Endothelial cell of umbilical vein (primary cell): ENCODE results near the gene PFKL. TPM values are rescaled to one million over a fixed set of nuclear protein-coding genes. Genes with fewer than 3 reads are reported as not detected.

ENCODE experiments used
- BruUV-seq: library from RNA; stranded (reverse); fragments of 400-500 nt; replicated peaks from 2 replicates; lab custom pipeline; 2021; lab: Mats Ljungman, UMichigan
- CTCF ChIA-PET: fragments of 300-600, 350-600 bp; sonication (Branson Sonifier 250); formaldehyde crosslinking; loops from one replicate; lab custom pipeline; 2021; ENCODE audit warnings: antibody characterized with exemption, inconsistent platforms; lab: Charles Lee
- POLR2A ChIA-PET: fragments of 300-600, 350-600 bp; sonication (Branson Sonifier 250); formaldehyde crosslinking; loops from one replicate; lab custom pipeline; 2021; ENCODE audit warnings: antibody characterized with exemption, inconsistent platforms; lab: Charles Lee
- DNase-seq: peaks from one replicate; pipeline ENCODE4 v3.0.0-alpha.2; 2011; ENCODE audit warnings: low read depth, low spot score
- FAIRE-seq: peaks from 2 replicates; lab custom pipeline; 2011; peaks lifted over from hg19 to GRCh38; lab: Jason Lieb, UNC
- H2AFZ ChIP-seq: 2 replicates; pipeline ENCODE4 v1.6.0; 2012; ENCODE audit warnings: low read depth, low read length, control low read depth, inconsistent platforms
- H3K27ac ChIP-seq: 2 replicates; pipeline ENCODE4 v1.5.1; 2011; ENCODE audit warnings: low read depth, mild to moderate bottlenecking, control low read depth, low read length, moderate library complexity; ENCODE audit not compliant: insufficient read depth
- H3K27me3 ChIP-seq, 2 experiments: 2 replicates each; pipeline versions ENCODE4 v1.6.0 to v1.6.1; 2011; ENCODE audit warnings: low read length in 2 of 2, mixed read lengths in 1 of 2; ENCODE audit not compliant: control insufficient read depth in 2 of 2, insufficient read depth in 2 of 2
- H3K36me3 ChIP-seq, 2 experiments: 2 replicates in 1 of 2; 3 replicates in 1 of 2; pipeline ENCODE4 v1.5.1; 2011; ENCODE audit warnings: low read length in 2 of 2, mild to moderate bottlenecking in 1 of 2, moderate library complexity in 1 of 2; ENCODE audit not compliant: control insufficient read depth in 2 of 2, insufficient read depth in 2 of 2; ENCODE audit errors: extremely low read depth in 1 of 2
- H3K4me1 ChIP-seq: 3 replicates; pipeline ENCODE4 v1.5.1; 2011; ENCODE audit warnings: mild to moderate bottlenecking, low read length; ENCODE audit not compliant: control insufficient read depth, insufficient read depth; ENCODE audit errors: extremely low read depth
- H3K4me2 ChIP-seq: 2 replicates; pipeline ENCODE4 v1.6.1; 2011; ENCODE audit warnings: low read length, control low read depth, mixed read lengths; ENCODE audit not compliant: insufficient read depth
- H3K4me3 ChIP-seq, 3 experiments: fragments of 200-600 bp in 1 of 3; sonication (generic), shearing (Covaris generic) in 1 of 3; replicated peaks in 1 of 3; 2 replicates each; pipeline ENCODE4 v1.5.1; 2011 to 2016; ENCODE audit warnings: control low read depth in 3 of 3, low read length in 3 of 3, mild to moderate bottlenecking in 2 of 3, inconsistent platforms in 1 of 3, low read depth in 1 of 3, moderate library complexity in 1 of 3; ENCODE audit not compliant: insufficient read depth in 1 of 3
- H3K79me2 ChIP-seq: 2 replicates; pipeline ENCODE4 v1.6.0; 2012; ENCODE audit warnings: low read length, inconsistent platforms; ENCODE audit not compliant: control insufficient read depth, insufficient read depth
- H3K9ac ChIP-seq: replicated peaks from 2 replicates; pipeline ENCODE3; 2011; ENCODE audit warnings: low read length, control low read depth; ENCODE audit not compliant: insufficient read depth; ENCODE audit errors: extremely low read depth
- H3K9me1 ChIP-seq: replicated peaks from 3 replicates; pipeline ENCODE4 v1.6.0; 2011; ENCODE audit warnings: mild to moderate bottlenecking, low read length; ENCODE audit not compliant: control insufficient read depth, insufficient read depth; ENCODE audit errors: extremely low read depth
- H3K9me3 ChIP-seq: replicated peaks from 2 replicates; pipeline ENCODE4 v1.5.1; 2012; ENCODE audit warnings: low read length, inconsistent platforms; ENCODE audit not compliant: control insufficient read depth, insufficient read depth
- H4K20me1 ChIP-seq: replicated peaks from 2 replicates; pipeline ENCODE3; 2011; ENCODE audit warnings: mild to moderate bottlenecking, low read length; ENCODE audit not compliant: control insufficient read depth, insufficient read depth; ENCODE audit errors: extremely low read depth
- EZH2 ChIP-seq: IDR thresholded peaks from 2 replicates; pipeline ENCODE4 v1.6.1; 2012; ENCODE audit warnings: borderline replicate concordance, low read depth, mild to moderate bottlenecking, moderate library complexity, low read length, inconsistent platforms; ENCODE audit not compliant: severe bottlenecking
- FOS ChIP-seq: IDR thresholded peaks from 2 replicates; pipeline ENCODE4 v1.6.1; 2011; ENCODE audit warnings: mild to moderate bottlenecking, low read length, moderate library complexity, borderline replicate concordance; ENCODE audit not compliant: insufficient read depth
- GATA2 ChIP-seq: IDR thresholded peaks from 2 replicates; pipeline ENCODE4 v1.7.0; 2011; ENCODE audit warnings: low read depth, mild to moderate bottlenecking, moderate library complexity, mixed read lengths, low read length; ENCODE audit not compliant: insufficient read length, insufficient read depth
- JUN ChIP-seq: IDR thresholded peaks from 2 replicates; pipeline ENCODE4 v1.6.1; 2011; ENCODE audit warnings: borderline replicate concordance, low read depth; ENCODE audit not compliant: insufficient read length, insufficient read depth
- POLR2A ChIP-seq: IDR thresholded peaks from 2 replicates; pipeline ENCODE4 v1.6.1; 2012; ENCODE audit warnings: low read depth, mild to moderate bottlenecking, control low read depth, low read length
- POLR2AphosphoS5 ChIP-seq: IDR thresholded peaks from 2 replicates; pipeline ENCODE4 v1.6.1; 2012; ENCODE audit warnings: low read depth, mild to moderate bottlenecking, control low read depth, low read length, moderate library complexity; ENCODE audit not compliant: insufficient read depth
- dilution Hi-C: fragments of 300-500 bp; cut with MboI; formaldehyde crosslinking; loops from one replicate; pipeline ENCODE4 v1.15.0; 2019; ENCODE audit warnings: low sequenced_read_pairs; ENCODE audit not compliant: extremely low pct_ligation_motif_present
- intact Hi-C: fragments of 100-400 bp; cut with micrococcal nuclease; formaldehyde crosslinking; loops from one replicate; pipeline ENCODE4 v1.10.0; 2022
- polyA plus RNA-seq, 4 experiments: library from polyadenylated mRNA; depleted of rRNA in 3 of 4; stranded (reverse) in 3 of 4; unstranded in 1 of 4; fragments of >200 nt; gene quantifications; 2 replicates each; pipeline versions ENCODE4 v1.2.1 to v1.2.3, GENCODE V29; 2011 to 2012; ENCODE audit warnings: missing spikeins in 1 of 4
- total RNA-seq: library from RNA; stranded (reverse); gene quantifications from 2 replicates; pipeline ENCODE4 v1.2.3, GENCODE V29; 2021
- TF ChIP-seq, protein P1 (sequence below): IDR thresholded peaks from 2 replicates; pipeline ENCODE4 v1.6.1; 2011; ENCODE audit not compliant: insufficient read depth, insufficient read length
- TF ChIP-seq, protein P2 (sequence below), 2 donors: IDR thresholded peaks; 1 replicate in 1 of 2; 2 replicates in 1 of 2; pipeline ENCODE4 v1.5.1; 2011; ENCODE audit warnings: low read length in 2 of 2, mild to moderate bottlenecking in 2 of 2, moderate library complexity in 2 of 2, control low read depth in 1 of 2, inconsistent platforms in 1 of 2, low read depth in 1 of 2; ENCODE audit not compliant: insufficient read depth in 1 of 2; ENCODE audit errors: extremely low read depth in 1 of 2

The PFKL gene
- total and polyA plus RNA-seq, 2 donors (not counting 3 experiments of a cell fraction or from before 2014, with no cell fraction given): 137 to 154 TPM

GRCh38 chr21:44371596-44371995 lies 71.7 kb downstream of the PFKL start:
- Histone ChIP-seq H3K4me3 (no peak overlapping the region), H3K9ac (no peak overlapping the region), H3K4me1 (no peaks in the 10 kb centered on the region), H3K4me2 (no peak overlapping the region), H3K9me3 (no peaks in the 10 kb centered on the region), H4K20me1 (no peaks in the 10 kb centered on the region), H3K27me3 (no peaks in the 10 kb centered on the region), H3K27ac (no peak overlapping the region), H3K79me2 (no peaks in the 10 kb centered on the region), H3K9me1 (no peaks in the 10 kb centered on the region), H2AFZ (no peak overlapping the region), H3K36me3 (no peaks in the 10 kb centered on the region)
- dilution Hi-C loops (no loop called here), intact Hi-C loops (no loop called here)
- TF ChIP-seq POLR2AphosphoS5 (no peak), EZH2 (no peak), POLR2A (no peak), JUN (no peak), GATA2 (no peak), FOS (no peak)
- TF ChIP-seq, protein P1, sequence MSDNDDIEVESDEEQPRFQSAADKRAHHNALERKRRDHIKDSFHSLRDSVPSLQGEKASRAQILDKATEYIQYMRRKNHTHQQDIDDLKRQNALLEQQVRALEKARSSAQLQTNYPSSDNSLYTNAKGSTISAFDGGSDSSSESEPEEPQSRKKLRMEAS: no peak
- TF ChIP-seq, protein P2, sequence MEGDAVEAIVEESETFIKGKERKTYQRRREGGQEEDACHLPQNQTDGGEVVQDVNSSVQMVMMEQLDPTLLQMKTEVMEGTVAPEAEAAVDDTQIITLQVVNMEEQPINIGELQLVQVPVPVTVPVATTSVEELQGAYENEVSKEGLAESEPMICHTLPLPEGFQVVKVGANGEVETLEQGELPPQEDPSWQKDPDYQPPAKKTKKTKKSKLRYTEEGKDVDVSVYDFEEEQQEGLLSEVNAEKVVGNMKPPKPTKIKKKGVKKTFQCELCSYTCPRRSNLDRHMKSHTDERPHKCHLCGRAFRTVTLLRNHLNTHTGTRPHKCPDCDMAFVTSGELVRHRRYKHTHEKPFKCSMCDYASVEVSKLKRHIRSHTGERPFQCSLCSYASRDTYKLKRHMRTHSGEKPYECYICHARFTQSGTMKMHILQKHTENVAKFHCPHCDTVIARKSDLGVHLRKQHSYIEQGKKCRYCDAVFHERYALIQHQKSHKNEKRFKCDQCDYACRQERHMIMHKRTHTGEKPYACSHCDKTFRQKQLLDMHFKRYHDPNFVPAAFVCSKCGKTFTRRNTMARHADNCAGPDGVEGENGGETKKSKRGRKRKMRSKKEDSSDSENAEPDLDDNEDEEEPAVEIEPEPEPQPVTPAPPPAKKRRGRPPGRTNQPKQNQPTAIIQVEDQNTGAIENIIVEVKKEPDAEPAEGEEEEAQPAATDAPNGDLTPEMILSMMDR (IDR thresholded peaks at IDR 0.05; ENCODE audit: extremely low read depth in 1 of 2, insufficient read depth in 1 of 2, low read depth in 1 of 2, low read length in 2 of 2): no peak
- CTCF ChIA-PET: interaction anchor here (1.2 kb wide), 1 partner anchor 11 kb away, joined by 3 read pairs; no protein-coding TSS in a partner anchor
- no TSS peak for BruUV-seq
- POLR2A ChIA-PET: no interaction called here
- FAIRE-seq (no peak), DNase-seq (no peak)
